Caki2 (cell line): ENCODE data around the gene CALCR. TPM values are rescaled to one million over a fixed set of nuclear protein-coding genes. Genes with fewer than 3 reads are reported as not detected.
"Not testable (repeated sequence)": the region's sequence is repeated elsewhere in the genome, so short reads cannot be mapped to it uniquely, and the experiment has no call there.

Source experiments
- DNase-seq: peaks from one replicate; pipeline ENCODE4 v3.0.0-alpha.2; 2015; ENCODE audit warnings: low read depth
- in situ Hi-C: cut with HindIII; loops from 2 replicates; pipeline ENCODE4 v1.10.0; 2016; ENCODE audit warnings: low sequenced_read_pairs, low pct_unique_long_range_greater_than_20kb, mixed read lengths
- total RNA-seq: library from RNA; depleted of rRNA; stranded (reverse); fragments of >200 nt; shearing (Covaris generic); gene quantifications from 2 replicates; pipeline ENCODE4 v1.2.3, GENCODE V29; 2014; ENCODE audit warnings: low replicate concordance; rRNA removed

CALCR gene
- 0.14 and 0.57 TPM in 2 replicates for total RNA-seq

DNA sequence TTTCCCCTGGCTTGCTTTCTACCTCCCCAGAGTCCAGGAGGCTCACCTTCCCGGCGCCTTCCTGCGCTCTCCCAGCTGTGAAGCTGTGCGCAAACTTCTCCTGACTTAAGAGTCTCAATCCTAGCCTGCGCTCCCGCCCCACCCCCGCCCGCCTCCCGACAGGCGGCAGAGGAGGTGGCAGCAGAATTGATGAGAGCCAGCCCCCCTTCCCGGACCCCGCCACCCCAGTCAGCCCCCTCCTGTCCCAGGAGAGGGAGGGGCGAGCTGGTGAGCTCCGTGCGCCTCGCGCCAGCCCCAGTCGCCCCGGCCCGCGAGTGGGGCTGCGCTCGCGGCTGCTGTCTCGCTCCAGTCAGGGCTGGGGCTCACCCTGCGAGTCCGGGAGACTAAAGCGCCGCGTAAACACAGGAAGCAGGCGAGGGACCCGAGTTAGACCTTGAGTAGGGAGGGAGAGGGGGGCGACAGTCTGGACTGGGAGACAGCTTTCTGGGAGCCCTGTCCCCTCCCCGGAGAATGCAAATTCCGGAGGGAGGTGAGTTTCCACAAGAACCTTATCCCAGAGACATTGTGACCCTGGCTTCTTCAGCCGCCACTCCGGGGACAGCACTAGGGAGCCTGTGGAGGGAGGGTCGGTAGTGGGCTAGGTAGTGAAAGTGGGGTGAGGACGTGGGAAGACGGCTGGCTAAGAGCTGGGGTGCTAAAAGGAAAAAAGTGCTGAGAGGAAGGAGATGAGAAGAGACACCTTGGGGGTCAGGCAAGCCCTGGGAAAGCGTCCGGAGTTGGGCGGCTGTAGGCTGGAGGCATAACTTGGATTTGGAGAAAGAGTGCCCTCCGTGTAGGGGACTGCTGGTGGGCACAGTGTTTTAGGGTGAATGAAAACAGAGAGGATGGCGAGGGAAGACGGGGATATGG, at the start of gene CALCR:
CALCR (minus strand) TSS at position 79 of the 909 bp plus-strand sequence. CDS start 87,743 bp downstream, outside the sequence.
- in situ Hi-C loops: no loop called here
- DNase-seq: peak; percentile 34

DNA sequence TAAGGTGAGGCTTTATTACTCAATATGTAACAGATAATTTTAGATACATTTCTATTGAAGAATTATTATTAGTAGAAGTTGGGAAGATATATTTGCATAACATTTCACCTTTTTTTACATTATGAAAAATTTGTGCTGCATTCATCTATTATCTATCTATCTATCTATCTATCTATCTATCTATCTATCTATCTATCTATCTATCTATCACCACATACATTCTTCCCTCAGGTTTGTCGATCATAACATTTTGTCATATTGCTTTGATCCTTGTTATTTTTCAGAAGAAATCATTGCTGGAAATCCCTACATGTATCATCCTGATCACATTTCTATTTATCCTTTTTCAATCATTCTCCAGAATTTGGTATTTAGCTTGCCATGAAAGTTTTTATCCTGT, 49.3 kb upstream of the CALCR start:
- no peak for DNase-seq
- in situ Hi-C loops: no loop called here

DNA sequence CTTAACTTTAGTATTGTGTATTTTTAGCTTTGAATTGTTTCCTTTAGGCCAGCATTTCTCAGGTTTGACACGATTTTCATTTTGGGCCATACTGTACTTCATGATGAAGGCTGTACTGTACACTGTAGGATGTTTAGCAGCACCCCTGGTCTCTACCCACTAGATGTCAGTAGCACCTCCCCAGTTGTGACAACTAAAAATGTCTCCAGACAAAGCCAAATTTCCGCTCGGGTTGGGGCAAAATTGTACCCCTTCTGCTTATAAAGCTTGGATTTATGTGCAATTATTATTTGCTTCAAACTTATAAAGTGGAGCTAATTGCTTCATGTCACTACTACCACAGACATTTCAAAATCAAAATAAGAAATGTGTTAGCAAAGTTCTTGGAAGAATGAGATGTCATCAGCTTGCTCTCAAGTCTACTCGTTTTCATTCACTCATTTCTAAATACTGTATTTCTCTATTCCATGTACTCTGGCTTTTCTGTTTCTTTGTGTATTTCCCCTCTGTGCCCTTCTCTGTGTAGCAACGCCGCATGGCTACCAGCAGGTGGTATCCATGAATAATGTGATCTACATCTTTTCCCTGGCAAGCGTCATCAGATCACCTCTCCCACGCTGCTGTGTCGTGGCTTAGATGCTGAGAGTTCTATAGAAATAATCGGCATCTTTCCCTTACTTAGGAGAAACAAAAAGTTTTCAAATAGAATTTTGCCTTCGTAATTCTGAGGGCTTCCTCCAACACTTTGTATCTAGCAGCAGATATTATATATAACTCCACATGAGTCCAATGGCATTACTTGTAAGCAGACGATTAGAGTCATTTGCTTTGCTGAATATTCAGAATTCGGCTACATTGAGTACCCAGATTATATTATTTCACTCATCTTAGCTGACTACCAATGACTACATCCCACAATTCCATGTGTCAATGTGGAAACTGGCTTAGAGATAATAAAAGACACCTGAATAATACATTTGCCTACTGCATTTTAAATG, 47.8 kb upstream of the CALCR start:
- DNase-seq: peak; percentile 47
- in situ Hi-C loops: no loop called here

DNA sequence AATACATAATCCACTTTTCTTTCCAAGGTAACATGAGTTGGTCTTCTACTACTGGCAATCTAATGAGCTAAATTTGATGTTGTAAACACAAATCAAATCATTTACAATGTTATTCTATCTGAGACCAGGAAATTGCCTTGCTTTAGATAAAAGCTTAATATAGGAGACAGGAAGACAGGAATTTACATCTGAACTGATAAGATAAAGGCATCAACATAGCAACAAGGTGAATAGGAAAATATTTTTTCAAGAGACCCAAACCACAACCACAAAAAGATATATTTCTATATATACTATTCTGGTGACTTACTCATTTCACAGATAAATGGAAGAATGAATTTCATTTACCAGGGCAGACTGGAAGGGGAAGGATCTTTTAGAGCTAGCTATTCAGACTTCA, 46.3 kb upstream of the CALCR start:
- in situ Hi-C loops: no loop called here
- no peak for DNase-seq

DNA sequence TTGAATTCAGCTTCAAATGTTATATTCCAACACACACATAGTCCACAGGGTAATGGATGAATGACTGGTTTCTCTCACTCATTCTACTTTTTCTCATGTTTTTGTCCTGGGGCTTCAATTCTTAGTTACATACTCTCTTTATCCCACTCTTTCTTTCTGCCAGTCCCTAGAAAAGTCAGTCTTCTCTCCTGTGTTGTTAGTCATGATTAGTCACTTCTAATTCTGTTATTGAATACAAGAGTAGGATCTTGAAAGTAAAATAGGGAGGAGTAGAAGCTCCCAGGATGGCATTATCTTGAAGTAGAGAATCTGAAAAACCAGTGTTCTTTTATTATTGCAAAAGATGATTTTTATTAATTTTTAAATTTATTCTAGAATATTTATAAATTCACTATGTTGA, 45.5 kb upstream of the CALCR start:
- in situ Hi-C loops: no loop called here
- DNase-seq: peak; percentile 10

DNA sequence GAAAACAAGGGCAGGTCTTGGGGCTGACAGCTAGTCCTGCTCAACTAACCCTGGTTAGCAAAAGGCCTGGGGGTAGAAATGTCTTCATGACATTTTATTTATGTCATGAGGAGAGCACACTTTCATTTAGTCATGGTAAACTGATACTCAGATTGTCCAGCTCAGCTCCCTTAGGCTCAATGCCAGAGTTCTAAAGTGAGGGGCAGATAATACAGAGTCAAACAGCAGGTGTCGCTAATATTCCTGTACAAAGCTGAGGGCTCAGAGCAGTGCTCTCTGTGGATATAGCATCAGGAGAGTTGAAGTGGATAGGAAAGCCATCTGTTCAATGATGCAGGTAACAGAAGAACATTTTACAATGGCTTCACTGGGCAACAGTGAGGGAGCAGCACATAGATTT, 26.8 kb upstream of the CALCR start:
- DNase-seq: no peak
- in situ Hi-C loops: no loop called here

DNA sequence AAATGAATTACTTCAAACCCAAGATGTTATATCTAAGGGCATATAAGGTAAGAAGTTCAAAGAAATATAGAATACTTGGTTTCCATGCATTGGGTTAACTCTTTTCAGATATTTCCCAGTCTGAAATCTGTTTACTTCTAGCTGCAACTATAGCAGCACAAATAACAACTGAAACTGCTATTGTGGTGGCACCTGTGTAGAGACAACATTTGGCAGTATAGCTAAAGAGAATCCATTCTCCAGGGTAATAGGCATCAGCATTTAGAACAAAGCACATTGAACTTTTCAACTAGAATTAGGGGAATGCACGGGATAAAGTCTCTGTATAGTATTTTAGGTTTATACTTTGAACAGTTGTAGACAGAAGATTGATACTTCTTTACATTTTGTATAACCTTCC, 19.7 kb upstream of the CALCR start:
- no peak for DNase-seq
- in situ Hi-C loops: no loop called here

DNA sequence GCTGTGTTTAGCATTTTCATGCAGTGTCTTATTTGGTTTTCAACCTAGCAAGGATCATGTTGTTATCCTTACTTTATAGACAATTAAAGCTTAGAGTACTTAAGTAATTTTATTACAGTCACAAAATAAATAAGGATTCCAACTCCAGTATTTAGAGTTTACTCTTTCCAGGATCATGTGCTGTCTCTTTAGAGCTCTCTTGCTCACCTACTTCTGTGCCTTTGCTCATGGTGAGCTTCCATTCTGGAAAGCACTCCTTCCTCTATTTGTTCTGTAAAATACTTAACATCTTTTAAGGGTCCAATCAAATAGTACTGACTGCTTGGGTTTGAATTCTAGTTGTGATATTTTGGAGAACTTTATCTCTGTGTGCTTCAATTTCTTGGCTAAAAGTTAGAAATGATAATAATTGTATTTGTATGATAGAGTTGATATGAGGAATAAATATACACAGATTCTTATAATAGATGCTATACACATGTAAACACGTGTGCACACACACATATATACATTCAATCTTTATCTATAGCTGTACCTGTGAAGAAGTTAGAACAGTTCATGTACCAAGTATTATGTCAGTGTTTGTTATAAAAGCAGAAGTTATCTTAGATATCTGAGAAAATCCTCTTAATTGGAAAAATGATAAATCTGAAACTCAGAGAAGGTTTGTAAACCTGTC, 18.2 kb upstream of the CALCR start:
- in situ Hi-C loops: no loop called here
- no peak for DNase-seq

DNA sequence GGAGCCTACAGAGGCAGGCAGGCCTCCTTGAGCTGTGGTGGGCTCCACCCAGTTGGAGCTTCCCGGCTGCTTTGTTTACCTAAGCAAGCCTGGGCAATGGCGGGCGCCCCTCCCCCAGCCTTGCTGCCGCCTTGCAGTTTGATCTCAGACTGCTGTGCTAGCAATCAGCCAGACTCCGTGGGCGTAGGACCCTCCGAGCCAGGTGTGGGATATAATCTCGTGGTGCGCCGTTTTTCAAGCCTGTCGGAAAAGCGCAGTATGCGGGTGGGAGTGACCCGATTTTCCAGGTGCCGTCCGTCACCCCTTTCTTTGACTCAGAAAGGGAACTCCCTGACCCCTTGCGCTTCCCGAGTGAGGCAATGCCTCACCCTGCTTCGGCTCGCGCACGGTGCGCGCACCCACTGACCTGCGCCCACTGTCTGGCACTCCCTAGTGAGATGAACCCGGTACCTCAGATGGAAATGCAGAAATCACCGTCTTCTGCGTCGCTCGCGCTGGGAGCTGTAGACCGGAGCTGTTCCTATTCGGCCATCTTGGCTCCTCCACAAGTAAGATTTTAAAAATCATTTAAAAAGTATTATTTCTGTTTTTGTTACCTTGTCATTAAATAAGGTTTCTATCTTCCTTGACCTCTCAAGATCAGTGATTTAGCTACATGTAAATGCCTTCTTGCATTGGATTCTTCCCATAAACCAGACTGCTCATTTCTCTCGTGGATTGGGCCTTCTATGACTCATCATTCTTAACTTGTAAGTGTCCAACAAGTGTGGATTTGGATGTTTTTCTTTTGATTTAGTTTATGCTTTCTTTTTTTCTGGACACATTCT, 16.9 kb upstream of the CALCR start:
- in situ Hi-C loops, DNase-seq: not testable (repeated sequence)

DNA sequence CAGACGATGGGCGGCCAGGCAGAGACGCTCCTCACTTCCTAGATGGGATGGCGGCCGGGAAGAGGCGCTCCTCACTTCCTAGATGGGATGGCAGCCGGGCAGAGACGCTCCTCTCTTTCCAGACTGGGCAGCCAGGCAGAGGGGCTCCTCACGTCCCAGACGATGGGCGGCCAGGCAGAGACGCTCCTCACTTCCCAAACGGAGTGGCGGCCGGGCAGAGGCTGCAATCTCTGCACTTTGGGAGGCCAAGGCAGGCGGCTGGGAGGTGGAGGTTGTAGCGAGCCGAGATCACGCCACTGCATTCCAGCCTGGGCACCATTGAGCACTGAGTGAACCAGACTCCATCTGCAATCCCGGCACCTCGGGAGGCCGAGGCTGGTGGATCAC, 11.9 kb upstream of the CALCR start:
- in situ Hi-C loops: not testable (repeated sequence)

DNA sequence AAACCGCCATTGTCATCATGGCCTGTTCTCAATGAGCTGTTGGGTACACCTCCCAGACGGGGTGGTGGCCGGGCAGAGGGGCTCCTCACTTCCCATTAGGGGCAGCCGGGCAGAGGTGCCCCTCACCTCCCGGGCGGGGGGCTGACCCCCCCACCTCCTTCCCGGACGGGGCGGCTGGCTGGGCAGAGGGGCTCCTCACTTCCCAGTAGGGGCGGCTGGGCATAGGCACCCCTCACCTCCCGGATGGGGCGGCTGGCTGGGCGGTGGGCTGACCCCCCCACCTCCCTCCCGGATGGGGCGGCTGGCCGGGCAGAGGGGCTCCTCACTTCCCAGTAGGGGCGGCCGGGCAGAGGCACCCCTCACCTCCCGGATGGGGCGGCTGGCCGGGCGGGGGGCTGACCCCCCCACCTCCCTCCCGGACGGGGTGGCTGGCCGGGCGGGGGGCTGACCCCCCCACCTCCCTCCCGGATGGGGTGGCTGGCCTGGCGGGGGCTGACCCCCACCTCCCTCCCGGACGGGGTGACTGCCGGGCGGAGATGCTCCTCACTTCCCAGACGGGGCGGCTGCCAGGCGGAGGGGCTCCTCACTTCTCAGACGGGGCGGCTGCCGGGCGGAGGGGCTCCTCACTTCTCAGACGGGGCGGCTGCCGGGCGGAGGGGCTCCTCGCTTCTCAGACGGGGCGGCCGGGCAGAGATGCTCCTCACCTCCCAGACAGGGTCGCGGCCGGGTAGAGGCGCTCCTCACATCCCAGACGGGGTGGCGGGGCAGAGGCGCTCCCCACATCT, 11.4 kb upstream of the CALCR start:
- in situ Hi-C loops, DNase-seq: not testable (repeated sequence)

More for the DNA sequence above, 11.9 kb upstream of the CALCR start:
- not testable (repeated sequence) for DNase-seq

DNA sequence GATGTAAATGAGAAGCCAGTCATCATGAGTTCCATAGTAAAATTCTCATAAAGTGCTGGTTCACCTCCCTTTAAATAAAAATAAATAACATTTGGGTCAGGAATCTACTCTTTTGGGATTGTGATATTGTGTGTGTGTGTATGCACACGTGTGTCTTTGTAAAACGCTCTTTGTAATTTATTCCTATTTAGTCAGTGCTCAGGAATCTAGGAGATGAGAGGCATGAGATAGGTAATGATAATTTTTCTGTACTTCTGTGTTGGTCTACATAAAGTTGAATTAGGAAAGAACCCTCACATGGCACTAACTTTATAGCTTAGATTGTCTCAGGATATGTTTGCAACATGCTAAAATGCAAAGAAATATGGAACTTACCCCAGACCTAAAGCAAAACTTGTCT, 4.9 kb upstream of the CALCR start:
- no peak for DNase-seq
- in situ Hi-C loops: no loop called here

DNA sequence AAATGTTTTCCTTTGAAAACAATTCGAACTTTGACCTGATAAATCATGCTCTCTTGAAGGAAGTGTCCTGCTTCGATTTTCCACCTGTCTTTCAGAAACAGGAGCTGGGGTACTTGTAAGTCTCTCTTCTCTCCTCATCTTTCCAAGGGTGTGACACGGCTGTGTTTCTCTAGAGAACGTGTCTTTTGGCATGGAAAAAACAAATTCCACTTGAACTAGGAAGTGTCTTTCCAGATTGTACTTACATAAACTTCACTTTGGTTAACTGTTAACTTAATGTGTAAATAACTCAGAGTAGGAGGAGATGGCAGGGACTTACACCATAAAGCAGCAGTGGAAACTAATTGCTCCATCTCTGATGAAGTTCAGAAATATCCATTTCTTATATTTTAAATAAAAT, 4.2 kb upstream of the CALCR start:
- in situ Hi-C loops: no loop called here

DNA sequence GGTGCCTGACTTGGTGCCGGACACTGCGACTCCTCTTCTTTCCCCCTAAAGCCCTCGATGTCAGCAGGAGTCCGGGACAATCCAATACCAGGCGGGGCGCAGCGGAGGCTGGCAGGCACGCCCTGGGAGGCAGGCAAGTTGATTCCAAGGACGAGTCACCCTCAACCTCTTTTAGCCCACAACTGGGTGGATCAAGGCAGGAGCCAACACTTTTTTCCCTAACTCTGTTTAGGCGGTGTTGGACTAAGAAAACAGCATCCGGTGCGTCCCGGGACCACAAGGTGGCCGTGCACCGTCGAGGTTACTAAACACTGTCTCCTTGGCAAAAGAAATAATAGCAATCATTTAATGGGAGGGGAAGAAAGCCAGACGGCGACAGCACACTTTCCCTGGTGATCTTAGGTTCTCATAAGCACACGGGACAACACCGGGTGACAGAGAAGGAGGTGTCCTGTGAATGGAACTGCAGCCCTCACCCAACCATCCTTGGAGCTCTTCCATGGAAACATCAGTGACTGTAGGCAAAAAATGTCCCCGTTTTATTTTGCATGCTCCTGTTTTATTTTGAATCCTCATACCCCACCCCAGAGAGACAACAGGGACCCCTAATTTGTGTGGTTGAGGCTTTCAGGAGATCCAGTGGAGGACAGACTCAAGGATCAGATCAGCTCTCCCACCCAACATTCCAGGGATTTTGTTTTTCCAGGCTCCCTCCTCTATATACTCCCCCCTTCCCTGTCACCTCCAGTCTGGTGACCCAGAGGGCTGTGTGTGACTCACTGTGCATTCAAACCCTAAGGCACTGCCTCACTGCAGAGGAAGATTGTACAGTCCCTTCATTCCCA, 1.3 kb upstream of the CALCR start:
- peak; percentile 69 for DNase-seq
- in situ Hi-C loops: no loop called here

More for the DNA sequence above, 4.2 kb upstream of the CALCR start:
- peak; percentile 69 for DNase-seq

DNA sequence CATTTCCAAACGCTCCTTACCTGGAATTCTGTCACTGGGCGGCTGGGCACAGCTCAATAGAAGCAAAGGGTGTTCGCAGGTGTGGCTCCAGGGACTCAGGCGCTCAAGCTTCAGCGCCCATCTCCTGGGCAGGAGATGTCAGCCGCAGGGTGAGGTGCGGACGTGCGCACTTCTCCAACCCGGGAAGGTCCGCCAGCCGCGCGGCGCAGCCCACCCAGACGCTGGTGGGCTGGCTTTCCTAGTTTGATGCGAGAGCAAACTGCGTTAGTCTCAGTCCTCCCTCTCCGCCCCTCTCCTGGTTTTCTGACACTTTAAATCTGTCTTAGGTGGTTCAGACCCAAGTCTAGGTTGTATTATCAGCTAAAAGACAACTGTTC, 267 bp downstream of the CALCR start:
- in situ Hi-C loops: no loop called here

DNA sequence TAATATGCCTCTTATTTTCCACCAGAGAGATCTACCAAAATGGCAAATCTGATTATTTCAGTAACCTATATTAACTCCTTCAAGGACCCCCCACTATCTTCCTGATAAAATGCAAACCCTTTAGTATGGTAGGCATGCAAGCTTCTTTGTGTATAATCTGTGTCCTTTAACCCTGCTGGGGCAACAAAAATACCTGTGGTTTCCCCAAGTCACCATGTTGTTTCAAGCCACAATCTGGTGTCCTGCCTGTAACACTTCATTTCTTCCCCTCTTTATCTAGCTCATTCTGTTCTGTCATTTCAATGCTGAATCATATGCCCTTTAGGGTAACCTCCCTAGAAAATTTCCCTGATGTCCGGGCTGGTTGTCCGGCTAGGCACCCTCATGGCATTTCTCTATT, 5.3 kb downstream of the CALCR start:
- in situ Hi-C loops: no loop called here

More for the DNA sequence above, 267 bp downstream of the CALCR start:
- DNase-seq: no peak

More for the DNA sequence above, 5.3 kb downstream of the CALCR start:
- DNase-seq: peak; percentile 9
